PC-9 (cell line): Measurements from ENCODE around the gene FOXP1. TPM values are rescaled to one million over a fixed set of nuclear protein-coding genes. Genes with fewer than 3 reads are reported as not detected.

Experiments used
- BruUV-seq: library from RNA; stranded (reverse); fragments of 400-500 nt; replicated peaks from 2 replicates; lab custom pipeline; 2021; lab: Mats Ljungman, UMichigan
- CTCF ChIA-PET: fragments of 300-600 bp; sonication (Branson Sonifier 250); formaldehyde crosslinking; loops from one replicate; lab custom pipeline; 2022; ENCODE audit warnings: antibody characterized with exemption; lab: Charles Lee
- POLR2A ChIA-PET: fragments of 300-600 bp; sonication (Branson Sonifier 250); formaldehyde crosslinking; loops from one replicate; lab custom pipeline; 2022; ENCODE audit warnings: antibody characterized with exemption; ENCODE audit not compliant: unreplicated experiment; lab: Charles Lee
- DNase-seq, 2 experiments: peaks; one replicate each; pipeline versions ENCODE4 v3.0.0 to v3.0.0-alpha.2; 2015 to 2022; ENCODE audit warnings: mixed read lengths in 1 of 2
- H2AFZ ChIP-seq: fragments of 200-600 bp; sonication (generic); 2 replicates; pipeline ENCODE4 v1.8.1; 2017; ENCODE audit warnings: antibody characterized with exemption
- H3F3A ChIP-seq: fragments of 200-600 bp; sonication (generic); 2 replicates; pipeline ENCODE4 v1.8.1; 2017; ENCODE audit warnings: antibody characterized with exemption, mild to moderate bottlenecking, low read depth; ENCODE audit not compliant: insufficient read depth
- H3K27ac ChIP-seq: fragments of 200-600 bp; sonication (generic); 2 replicates; pipeline ENCODE4 v1.6.1; 2016; ENCODE audit warnings: mixed run types
- H3K27me3 ChIP-seq: fragments of 200-600 bp; sonication (generic); 2 replicates; pipeline ENCODE4 v1.6.1; 2016; ENCODE audit warnings: low read depth, mixed run types; ENCODE audit not compliant: insufficient read depth
- H3K36me3 ChIP-seq: fragments of 200-600 bp; sonication (generic); 2 replicates; pipeline ENCODE4 v1.6.1; 2016; ENCODE audit warnings: low read depth, mixed run types
- H3K4me1 ChIP-seq: fragments of 200-600 bp; sonication (generic); replicated peaks from 2 replicates; pipeline ENCODE4 v1.6.1; 2016; ENCODE audit warnings: mixed run types; ENCODE audit not compliant: insufficient read depth
- H3K4me2 ChIP-seq: fragments of 200-600 bp; sonication (generic); 2 replicates; pipeline ENCODE4 v1.6.1; 2017; ENCODE audit warnings: mixed run types
- H3K4me3 ChIP-seq: fragments of 200-600 bp; sonication (generic); 2 replicates; pipeline ENCODE4 v1.6.1; 2016; ENCODE audit warnings: mixed run types
- H3K79me2 ChIP-seq: fragments of 200-600 bp; sonication (generic); 2 replicates; pipeline ENCODE4 v1.6.1; 2017; ENCODE audit warnings: low read depth, mixed run types
- H3K9me2 ChIP-seq: fragments of 200-600 bp; sonication (generic); 2 replicates; pipeline ENCODE4 v1.8.1; 2017; ENCODE audit warnings: mild to moderate bottlenecking; ENCODE audit not compliant: insufficient read depth
- H3K9me3 ChIP-seq: fragments of 200-600 bp; sonication (generic); 2 replicates; pipeline ENCODE4 v1.8.1; 2016; ENCODE audit warnings: low read depth; ENCODE audit not compliant: insufficient read depth
- H4K20me1 ChIP-seq: fragments of 200-600 bp; sonication (generic); 2 replicates; pipeline ENCODE4 v1.8.1; 2017; ENCODE audit not compliant: insufficient read depth
- CTCF ChIP-seq: fragments of 200-600 bp; sonication (generic); conservative IDR thresholded peaks from 2 replicates; pipeline ENCODE4 v1.6.1; 2017; ENCODE audit warnings: mixed run types, antibody characterized with exemption, mild to moderate bottlenecking, moderate library complexity
- EZH2 ChIP-seq: fragments of 200-600 bp; sonication (generic); IDR thresholded peaks from 2 replicates; pipeline ENCODE4 v1.8.0; 2017; ENCODE audit warnings: antibody characterized with exemption, low read depth
- intact Hi-C: fragments of 100-400 bp; cut with micrococcal nuclease; formaldehyde crosslinking; loops from one replicate; pipeline ENCODE4 v1.10.0; 2022; ENCODE audit not compliant: unreplicated experiment
- total RNA-seq: library from RNA; stranded (reverse); gene quantifications from 2 replicates; pipeline ENCODE4 v1.2.3, GENCODE V29; 2021

Gene FOXP1
- total RNA-seq, 1 experiment from 2014 or later = 33.3 TPM

DNA sequence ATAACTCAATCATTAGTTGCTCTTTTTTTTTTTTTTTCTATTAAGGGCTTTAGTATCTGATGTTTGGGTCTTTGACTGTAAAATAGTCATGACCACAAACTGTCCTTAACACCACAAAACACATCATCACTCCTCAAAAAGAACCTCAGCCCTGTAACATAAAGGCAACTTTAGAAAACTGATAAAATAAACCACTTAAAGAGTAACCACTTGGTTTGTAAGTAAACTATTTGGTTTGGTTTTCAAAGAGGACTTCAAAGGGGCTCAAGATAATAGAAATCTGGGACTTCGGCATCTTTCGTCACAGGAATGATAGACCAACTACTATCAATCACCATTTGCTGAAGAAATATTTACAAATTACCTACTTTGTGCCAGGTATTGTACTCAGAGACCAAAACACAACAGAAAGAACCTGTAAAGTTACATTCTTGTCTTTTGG lies 167.8 kb downstream of the FOXP1 start:
- no peaks in the 10 kb centered on the region for H3K9me3 ChIP-seq
- H3K79me2 ChIP-seq = no peaks in the 10 kb centered on the region
- TF ChIP-seq EZH2 = no peak
- TF ChIP-seq CTCF = no peak
- H3K4me1 ChIP-seq = no peaks in the 10 kb centered on the region
- ChIA-PET POLR2A (no interaction called here), CTCF (no interaction called here)
- H3F3A ChIP-seq = no peaks in the 10 kb centered on the region
- H3K36me3 ChIP-seq = no peaks in the 10 kb centered on the region
- intact Hi-C loops = no loop called here
- no peak overlapping the region for H2AFZ ChIP-seq
- BruUV-seq = no TSS peak
- no peak overlapping the region for H3K27ac ChIP-seq
- H3K4me3 ChIP-seq = no peak overlapping the region
- DNase-seq = no peak
- H3K9me2 ChIP-seq = no peaks in the 10 kb centered on the region
- no peaks in the 10 kb centered on the region for H3K27me3 ChIP-seq
- H4K20me1 ChIP-seq = no peaks in the 10 kb centered on the region
- no peak overlapping the region for H3K4me2 ChIP-seq

DNA sequence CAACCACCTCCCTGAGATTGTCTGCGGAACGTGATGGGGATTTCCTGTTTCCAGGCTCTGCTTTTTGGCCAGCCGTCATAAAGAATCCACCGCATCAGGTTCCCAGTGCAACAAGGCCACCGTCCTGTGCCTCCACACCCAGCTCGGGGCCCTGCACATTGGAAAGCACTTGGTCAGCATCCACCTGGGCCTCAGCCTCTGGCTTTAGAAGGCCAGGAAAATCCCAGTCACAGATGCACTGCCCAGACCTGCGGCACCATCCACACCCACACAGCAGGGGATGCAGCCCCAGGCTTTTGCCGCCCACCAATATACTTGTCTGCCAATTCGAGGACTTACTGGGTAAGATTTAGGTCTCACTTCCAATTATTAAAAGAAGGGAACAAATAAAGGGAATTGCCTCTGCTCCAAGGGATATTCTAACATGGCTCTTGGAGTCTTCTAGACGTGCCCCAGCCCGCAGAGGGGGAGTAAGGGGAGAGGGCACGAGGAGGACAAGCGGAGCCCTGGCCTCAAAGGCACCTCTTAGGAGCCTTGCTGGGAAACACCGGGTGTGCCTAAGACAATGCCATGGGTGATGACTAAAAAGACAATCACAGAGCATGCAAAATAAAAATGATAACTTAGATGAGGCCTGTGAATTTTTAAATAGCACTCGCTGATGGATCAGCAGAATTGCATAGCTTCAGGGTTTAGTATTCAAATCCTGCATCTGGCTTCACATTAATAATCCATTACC lies 169.2 kb downstream of the FOXP1 start:
- intact Hi-C loops = no loop called here
- H3K79me2 ChIP-seq = no peaks in the 10 kb centered on the region
- no peak overlapping the region for H2AFZ ChIP-seq
- H3K27me3 ChIP-seq = no peaks in the 10 kb centered on the region
- DNase-seq = no peak
- ChIA-PET POLR2A (no interaction called here), CTCF (no interaction called here)
- no peaks in the 10 kb centered on the region for H3F3A ChIP-seq
- no peaks in the 10 kb centered on the region for H3K36me3 ChIP-seq
- no peak for TF ChIP-seq EZH2
- no peak for TF ChIP-seq CTCF
- H3K9me2 ChIP-seq = no peaks in the 10 kb centered on the region
- no peaks in the 10 kb centered on the region for H4K20me1 ChIP-seq
- H3K4me3 ChIP-seq = no peak overlapping the region
- no peaks in the 10 kb centered on the region for H3K4me1 ChIP-seq
- H3K4me2 ChIP-seq = no peak overlapping the region
- H3K9me3 ChIP-seq = no peaks in the 10 kb centered on the region
- no TSS peak for BruUV-seq
- H3K27ac ChIP-seq = no peak overlapping the region

- H3K4me2 ChIP-seq = no peak overlapping the region
- no peak overlapping the region for H2AFZ ChIP-seq
- CTCF ChIA-PET = no interaction called here
Measured at GRCh38 chr3:71413572-71413971, 170.0 kb downstream of the FOXP1 start.

More at GRCh38 chr3:71413572-71413971, 170.0 kb downstream of the FOXP1 start:
- no peaks in the 10 kb centered on the region for H3K36me3 ChIP-seq
- no peaks in the 10 kb centered on the region for H3K9me3 ChIP-seq
- no peak overlapping the region for H3K27ac ChIP-seq
- H3F3A ChIP-seq = no peaks in the 10 kb centered on the region
- no peaks in the 10 kb centered on the region for H3K9me2 ChIP-seq
- H3K4me3 ChIP-seq = no peak overlapping the region
- no peaks in the 10 kb centered on the region for H3K27me3 ChIP-seq
- POLR2A ChIA-PET = no interaction called here
- H3K79me2 ChIP-seq = no peaks in the 10 kb centered on the region
- BruUV-seq = no TSS peak
- no peaks in the 10 kb centered on the region; the same call in 1 of the 2 replicates for H4K20me1 ChIP-seq
- TF ChIP-seq EZH2 (no peak), CTCF (no peak)
- no peak for DNase-seq
- no peaks in the 10 kb centered on the region for H3K4me1 ChIP-seq
- intact Hi-C loops = no loop called here
